ENCODE results near the gene LETMD1.

LETMD1 gene

DNA sequence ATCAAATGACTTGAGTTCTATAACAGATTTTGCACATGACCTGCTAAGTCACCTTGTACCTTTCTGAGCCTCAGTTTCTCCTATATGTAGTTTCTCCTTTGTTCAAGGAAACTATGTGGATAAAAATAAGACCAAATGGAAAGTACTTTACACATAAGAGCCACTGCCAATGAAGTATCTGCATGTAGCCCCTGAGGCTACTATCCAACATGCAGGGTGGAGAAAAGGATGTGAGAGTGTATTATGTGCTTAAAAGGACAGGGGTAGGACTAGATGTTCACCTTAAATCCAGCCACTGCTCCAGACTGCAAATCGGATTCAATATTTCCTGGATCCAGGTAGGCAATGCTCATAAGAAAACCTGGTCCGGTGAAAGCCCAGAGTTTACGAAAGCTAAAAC, 43.1 kb upstream of the LETMD1 start:
- Histone ChIP-seq H3K36me3 (peaks cover 50% of the 10 kb centered on the region), H3K4me3 (ENCODE audit: low read depth, low read length) (no peak overlapping the region), H3K27ac (no peak overlapping the region), H3K27me3 (ENCODE audit: insufficient read depth, low read depth, severe bottlenecking) (no peaks in the 10 kb centered on the region), H3K9me3 (ENCODE audit: severe bottlenecking) (no peaks in the 10 kb centered on the region)
- TF ChIP-seq, protein P1, sequence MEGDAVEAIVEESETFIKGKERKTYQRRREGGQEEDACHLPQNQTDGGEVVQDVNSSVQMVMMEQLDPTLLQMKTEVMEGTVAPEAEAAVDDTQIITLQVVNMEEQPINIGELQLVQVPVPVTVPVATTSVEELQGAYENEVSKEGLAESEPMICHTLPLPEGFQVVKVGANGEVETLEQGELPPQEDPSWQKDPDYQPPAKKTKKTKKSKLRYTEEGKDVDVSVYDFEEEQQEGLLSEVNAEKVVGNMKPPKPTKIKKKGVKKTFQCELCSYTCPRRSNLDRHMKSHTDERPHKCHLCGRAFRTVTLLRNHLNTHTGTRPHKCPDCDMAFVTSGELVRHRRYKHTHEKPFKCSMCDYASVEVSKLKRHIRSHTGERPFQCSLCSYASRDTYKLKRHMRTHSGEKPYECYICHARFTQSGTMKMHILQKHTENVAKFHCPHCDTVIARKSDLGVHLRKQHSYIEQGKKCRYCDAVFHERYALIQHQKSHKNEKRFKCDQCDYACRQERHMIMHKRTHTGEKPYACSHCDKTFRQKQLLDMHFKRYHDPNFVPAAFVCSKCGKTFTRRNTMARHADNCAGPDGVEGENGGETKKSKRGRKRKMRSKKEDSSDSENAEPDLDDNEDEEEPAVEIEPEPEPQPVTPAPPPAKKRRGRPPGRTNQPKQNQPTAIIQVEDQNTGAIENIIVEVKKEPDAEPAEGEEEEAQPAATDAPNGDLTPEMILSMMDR (IDR thresholded peaks at IDR 0.05; ENCODE audit: low read depth, low read length), result no peak
- DNase-seq, result no peak

DNA sequence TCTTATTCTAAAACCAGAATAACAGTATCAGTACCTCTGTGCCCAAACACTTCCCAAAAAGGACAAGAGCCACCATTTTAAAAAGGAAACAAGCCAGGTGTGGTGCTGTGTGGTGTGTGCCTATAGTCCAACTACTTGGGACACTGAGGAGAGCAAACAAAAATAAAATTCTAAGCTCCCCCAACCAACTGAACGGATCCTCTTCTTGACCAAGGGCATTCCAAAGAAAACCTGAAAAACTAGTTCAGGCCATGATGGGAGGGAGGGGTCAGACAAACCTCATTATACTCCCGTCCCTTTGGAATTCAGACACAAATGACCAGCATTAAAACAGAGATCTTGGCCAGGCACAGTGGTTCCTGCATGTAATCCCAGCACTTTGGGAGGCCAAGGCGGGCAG, 42.5 kb upstream of the LETMD1 start:
- no peak overlapping the region for H3K27ac ChIP-seq
- H3K27me3 ChIP-seq (ENCODE audit: insufficient read depth, low read depth, severe bottlenecking), result no peaks in the 10 kb centered on the region
- DNase-seq, result no peak
- H3K36me3 ChIP-seq, result peaks cover 46% of the 10 kb centered on the region
- TF ChIP-seq, protein P1 (IDR thresholded peaks at IDR 0.05; ENCODE audit: low read depth, low read length), result no peak
- H3K9me3 ChIP-seq (ENCODE audit: severe bottlenecking), result no peaks in the 10 kb centered on the region
- no peak overlapping the region for H3K4me3 ChIP-seq (ENCODE audit: low read depth, low read length)

DNA sequence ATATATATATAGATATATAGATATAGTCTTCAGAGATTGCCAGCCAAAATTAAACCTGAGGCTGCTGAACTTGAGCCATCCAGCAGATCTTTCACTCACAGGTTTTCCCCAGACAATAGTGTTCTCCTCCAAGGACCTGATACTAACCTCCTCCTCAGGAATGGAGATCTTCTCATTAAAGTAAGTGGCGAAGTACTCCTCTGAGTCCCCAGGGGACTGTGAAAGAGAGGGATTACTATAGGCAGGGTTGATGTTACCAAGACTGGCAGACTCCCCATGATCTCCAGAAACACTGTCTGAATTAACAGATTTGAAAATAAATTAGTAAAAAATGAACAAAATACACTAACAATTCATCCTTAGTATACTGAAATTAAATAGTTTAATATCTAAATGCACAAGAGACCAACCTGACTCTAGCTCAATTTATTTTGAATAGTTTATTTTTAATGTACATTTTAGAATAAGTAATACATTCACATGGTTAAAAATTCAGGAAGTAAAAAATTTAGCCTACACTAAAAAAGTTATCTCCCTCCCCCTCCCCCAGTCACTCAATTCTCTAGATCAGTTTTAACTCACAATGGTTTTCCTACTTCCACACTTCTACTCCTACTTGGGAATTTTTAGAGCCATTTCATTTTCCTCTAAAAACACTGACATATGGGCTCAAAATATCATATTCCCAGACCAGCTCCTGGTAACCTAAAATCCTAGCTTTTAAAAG, 39.6 kb upstream of the LETMD1 start:
- TF ChIP-seq, protein P1 (IDR thresholded peaks at IDR 0.05; ENCODE audit: low read depth, low read length), result no peak
- Histone ChIP-seq H3K4me3 (ENCODE audit: low read depth, low read length) (no peak overlapping the region), H3K9me3 (ENCODE audit: severe bottlenecking) (no peaks in the 10 kb centered on the region), H3K27me3 (ENCODE audit: insufficient read depth, low read depth, severe bottlenecking) (no peaks in the 10 kb centered on the region), H3K27ac (no peak overlapping the region), H3K36me3 (peaks cover 46% of the 10 kb centered on the region)
- no peak for DNase-seq

DNA sequence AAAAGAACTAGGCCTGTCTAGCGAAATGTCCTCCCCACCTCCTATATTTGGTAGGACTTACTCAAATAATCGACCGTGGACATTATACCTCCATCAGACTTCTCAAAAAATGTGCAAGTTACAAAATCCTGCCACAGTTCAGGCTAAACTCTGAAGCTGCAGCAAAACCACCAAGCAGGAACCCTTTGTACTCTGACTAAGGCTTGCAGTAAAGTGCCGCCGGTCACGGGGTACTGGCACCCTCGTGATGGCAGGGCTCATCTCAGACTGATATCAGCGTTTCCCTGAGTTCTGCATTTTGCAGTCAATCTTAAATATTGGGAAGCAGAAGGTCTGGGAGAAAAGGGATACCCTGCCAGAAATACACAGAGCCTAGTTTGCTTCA, 39.1 kb upstream of the LETMD1 start:
- no peak overlapping the region for H3K27ac ChIP-seq
- DNase-seq, result no peak
- H3K4me3 ChIP-seq (ENCODE audit: low read depth, low read length), result no peak overlapping the region
- no peaks in the 10 kb centered on the region for H3K27me3 ChIP-seq (ENCODE audit: insufficient read depth, low read depth, severe bottlenecking)
- TF ChIP-seq, protein P1 (IDR thresholded peaks at IDR 0.05; ENCODE audit: low read depth, low read length), result no peak
- H3K36me3 ChIP-seq, result peaks cover 42% of the 10 kb centered on the region
- H3K9me3 ChIP-seq (ENCODE audit: severe bottlenecking), result no peaks in the 10 kb centered on the region

DNA sequence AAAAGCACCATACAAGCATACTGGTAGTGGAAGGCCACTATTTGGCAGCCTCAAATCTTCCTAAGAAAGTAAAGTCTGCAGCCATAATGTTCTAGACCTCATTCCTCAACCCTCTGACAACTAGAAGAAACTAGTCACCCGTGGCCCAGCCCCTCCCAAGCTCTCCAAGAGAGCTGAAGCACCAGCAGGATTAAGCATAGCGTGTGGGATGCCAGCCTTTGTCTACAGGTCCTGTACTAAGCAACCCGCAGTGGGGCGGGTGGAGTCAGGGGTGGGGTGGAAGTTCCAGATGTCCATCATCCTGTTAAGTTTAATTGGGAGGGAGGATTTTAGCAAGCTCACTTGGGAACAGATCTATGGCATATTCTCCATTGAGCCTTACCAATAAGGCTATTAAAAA, 36.2 kb upstream of the LETMD1 start:
- Histone ChIP-seq H3K9me3 (ENCODE audit: severe bottlenecking) (no peaks in the 10 kb centered on the region), H3K27me3 (ENCODE audit: insufficient read depth, low read depth, severe bottlenecking) (no peaks in the 10 kb centered on the region), H3K36me3 (peaks cover 15% of the 10 kb centered on the region), H3K27ac (no peak overlapping the region), H3K4me3 (ENCODE audit: low read depth, low read length) (no peak overlapping the region)
- peak; percentile 57 for DNase-seq
- TF ChIP-seq, protein P1 (IDR thresholded peaks at IDR 0.05; ENCODE audit: low read depth, low read length), result no peak

All from WERI-Rb-1 (cell line).